HEK293 (cell line): ENCODE measurements around the gene AOAH.

Experiments used
- ATF2 ChIP-seq: fragments of 450-650 bp; formaldehyde crosslinking; IDR thresholded peaks from 2 replicates; pipeline ENCODE4 v1.5.1; 2016; ENCODE audit warnings: missing biosample characterization, missing genetic modification characterization, low read depth
- KLF10 ChIP-seq: fragments of 450-650 bp; IDR thresholded peaks from 2 replicates; pipeline ENCODE4 v1.5.1; 2018; ENCODE audit warnings: missing biosample characterization, mild to moderate bottlenecking, missing genetic modification characterization
- PATZ1 ChIP-seq: fragments of 450-650 bp; formaldehyde crosslinking; IDR thresholded peaks from 2 replicates; pipeline ENCODE4 v1.5.1; 2016; ENCODE audit warnings: missing biosample characterization, missing genetic modification characterization
- PBX3 ChIP-seq: sonication (generic); formaldehyde crosslinking; IDR thresholded peaks from 2 replicates; pipeline ENCODE4 v1.8.1; 2022; ENCODE audit warnings: mild to moderate bottlenecking, moderate library complexity, missing genetic modification reagents
- REST ChIP-seq: fragments of 450-650 bp; formaldehyde crosslinking; IDR thresholded peaks from 2 replicates; pipeline ENCODE4 v1.5.1; 2016; ENCODE audit warnings: missing biosample characterization, missing genetic modification characterization
- ZBTB21 ChIP-seq: fragments of 450-650 bp; formaldehyde crosslinking; IDR thresholded peaks from 2 replicates; pipeline ENCODE4 v1.5.1; 2017; ENCODE audit warnings: missing biosample characterization, missing genetic modification characterization
- ZNF18 ChIP-seq: fragments of 450-650 bp; formaldehyde crosslinking; IDR thresholded peaks from 2 replicates; pipeline ENCODE4 v1.5.1; 2016; ENCODE audit warnings: missing biosample characterization, missing genetic modification characterization
- ZNF2 ChIP-seq: fragments of 450-650 bp; formaldehyde crosslinking; IDR thresholded peaks from 2 replicates; pipeline ENCODE4 v1.5.1; 2016; ENCODE audit warnings: missing biosample characterization, missing genetic modification characterization
- ZNF280C ChIP-seq: fragments of 450-650 bp; formaldehyde crosslinking; IDR thresholded peaks from 2 replicates; pipeline ENCODE4 v1.5.1; 2016; ENCODE audit warnings: missing biosample characterization, missing genetic modification characterization
- ZNF292 ChIP-seq: fragments of 450-650 bp; formaldehyde crosslinking; IDR thresholded peaks from 2 replicates; pipeline ENCODE4 v1.5.1; 2016; ENCODE audit warnings: low read depth, missing biosample characterization, missing genetic modification characterization, borderline replicate concordance
- ZNF324 ChIP-seq: fragments of 450-650 bp; formaldehyde crosslinking; IDR thresholded peaks from 2 replicates; pipeline ENCODE4 v1.5.1; 2016; ENCODE audit warnings: missing biosample characterization, missing genetic modification characterization
- TF ChIP-seq, protein P1 (sequence below): fragments of 450-650 bp; formaldehyde crosslinking; IDR thresholded peaks from 2 replicates; pipeline ENCODE4 v1.5.1; 2016; ENCODE audit warnings: missing biosample characterization, missing genetic modification characterization
- TF ChIP-seq, protein P2 (sequence below): fragments of 450-650 bp; formaldehyde crosslinking; IDR thresholded peaks from 2 replicates; pipeline ENCODE4; 2016; ENCODE audit warnings: missing biosample characterization, missing genetic modification characterization
- TF ChIP-seq, protein P3 (sequence below): fragments of 450-650 bp; formaldehyde crosslinking; IDR thresholded peaks from 2 replicates; pipeline ENCODE4 v1.5.1; 2016; ENCODE audit warnings: missing biosample characterization, missing genetic modification characterization, borderline replicate concordance

DNA sequence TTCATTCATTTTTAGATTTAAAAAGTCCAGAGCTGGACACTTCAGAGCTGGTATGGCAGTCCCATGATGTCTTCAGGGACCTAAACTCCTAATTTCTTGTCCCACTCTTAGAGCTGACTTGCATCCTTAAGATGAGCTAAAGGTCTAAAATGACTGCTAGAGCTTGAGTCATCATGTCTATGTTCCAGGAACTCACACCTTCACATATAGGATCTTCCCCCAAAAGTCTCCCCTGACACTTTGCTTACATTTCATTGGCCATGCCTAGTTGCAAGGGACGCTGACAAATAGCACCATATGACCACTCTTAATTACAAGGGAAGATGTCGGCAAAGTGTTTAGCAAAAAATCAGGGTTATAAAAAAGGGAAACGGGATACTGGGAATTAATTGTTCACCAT, 10.4 kb upstream of the AOAH start:
- TF ChIP-seq PBX3 (CRISPR knock-in tag) (no peak), ATF2 (no peak), KLF10 (tag by site-specific recombination) (no peak), ZBTB21 (tag by site-specific recombination) (no peak), ZNF18 (tag by site-specific recombination) (no peak), PATZ1 (tag by site-specific recombination) (no peak), ZNF280C (no peak), ZNF324 (no peak), REST (tag by site-specific recombination) (no peak), ZNF2 (no peak), ZNF292 (no peak)
- TF ChIP-seq, protein P1, sequence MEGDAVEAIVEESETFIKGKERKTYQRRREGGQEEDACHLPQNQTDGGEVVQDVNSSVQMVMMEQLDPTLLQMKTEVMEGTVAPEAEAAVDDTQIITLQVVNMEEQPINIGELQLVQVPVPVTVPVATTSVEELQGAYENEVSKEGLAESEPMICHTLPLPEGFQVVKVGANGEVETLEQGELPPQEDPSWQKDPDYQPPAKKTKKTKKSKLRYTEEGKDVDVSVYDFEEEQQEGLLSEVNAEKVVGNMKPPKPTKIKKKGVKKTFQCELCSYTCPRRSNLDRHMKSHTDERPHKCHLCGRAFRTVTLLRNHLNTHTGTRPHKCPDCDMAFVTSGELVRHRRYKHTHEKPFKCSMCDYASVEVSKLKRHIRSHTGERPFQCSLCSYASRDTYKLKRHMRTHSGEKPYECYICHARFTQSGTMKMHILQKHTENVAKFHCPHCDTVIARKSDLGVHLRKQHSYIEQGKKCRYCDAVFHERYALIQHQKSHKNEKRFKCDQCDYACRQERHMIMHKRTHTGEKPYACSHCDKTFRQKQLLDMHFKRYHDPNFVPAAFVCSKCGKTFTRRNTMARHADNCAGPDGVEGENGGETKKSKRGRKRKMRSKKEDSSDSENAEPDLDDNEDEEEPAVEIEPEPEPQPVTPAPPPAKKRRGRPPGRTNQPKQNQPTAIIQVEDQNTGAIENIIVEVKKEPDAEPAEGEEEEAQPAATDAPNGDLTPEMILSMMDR (tag by site-specific recombination), result no peak
- TF ChIP-seq, protein P2, sequence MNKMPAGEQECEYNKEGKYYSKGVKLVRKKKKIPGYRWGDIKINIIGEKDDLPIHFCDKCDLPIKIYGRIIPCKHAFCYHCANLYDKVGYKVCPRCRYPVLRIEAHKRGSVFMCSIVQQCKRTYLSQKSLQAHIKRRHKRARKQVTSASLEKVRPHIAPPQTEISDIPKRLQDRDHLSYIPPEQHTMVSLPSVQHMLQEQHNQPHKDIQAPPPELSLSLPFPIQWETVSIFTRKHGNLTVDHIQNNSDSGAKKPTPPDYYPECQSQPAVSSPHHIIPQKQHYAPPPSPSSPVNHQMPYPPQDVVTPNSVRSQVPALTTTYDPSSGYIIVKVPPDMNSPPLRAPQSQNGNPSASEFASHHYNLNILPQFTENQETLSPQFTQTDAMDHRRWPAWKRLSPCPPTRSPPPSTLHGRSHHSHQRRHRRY (tag by site-specific recombination), result no peak
- TF ChIP-seq, protein P3, sequence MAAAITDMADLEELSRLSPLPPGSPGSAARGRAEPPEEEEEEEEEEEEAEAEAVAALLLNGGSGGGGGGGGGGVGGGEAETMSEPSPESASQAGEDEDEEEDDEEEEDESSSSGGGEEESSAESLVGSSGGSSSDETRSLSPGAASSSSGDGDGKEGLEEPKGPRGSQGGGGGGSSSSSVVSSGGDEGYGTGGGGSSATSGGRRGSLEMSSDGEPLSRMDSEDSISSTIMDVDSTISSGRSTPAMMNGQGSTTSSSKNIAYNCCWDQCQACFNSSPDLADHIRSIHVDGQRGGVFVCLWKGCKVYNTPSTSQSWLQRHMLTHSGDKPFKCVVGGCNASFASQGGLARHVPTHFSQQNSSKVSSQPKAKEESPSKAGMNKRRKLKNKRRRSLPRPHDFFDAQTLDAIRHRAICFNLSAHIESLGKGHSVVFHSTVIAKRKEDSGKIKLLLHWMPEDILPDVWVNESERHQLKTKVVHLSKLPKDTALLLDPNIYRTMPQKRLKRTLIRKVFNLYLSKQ (tag by site-specific recombination), result no peak
